AG09319 (cell line): ENCODE results near the gene PSMB8.

Experiments used
- DNase-seq: peaks from one replicate; pipeline ENCODE4 v3.0.0-alpha.2; 2010; ENCODE audit warnings: low read depth; ENCODE audit errors: extremely low read depth
- TF ChIP-seq, protein P1 (sequence below): IDR thresholded peaks from 2 replicates; pipeline ENCODE4 v1.5.1; 2011; ENCODE audit warnings: low read depth, mild to moderate bottlenecking, inconsistent platforms, low read length, moderate library complexity

The PSMB8 gene

DNA sequence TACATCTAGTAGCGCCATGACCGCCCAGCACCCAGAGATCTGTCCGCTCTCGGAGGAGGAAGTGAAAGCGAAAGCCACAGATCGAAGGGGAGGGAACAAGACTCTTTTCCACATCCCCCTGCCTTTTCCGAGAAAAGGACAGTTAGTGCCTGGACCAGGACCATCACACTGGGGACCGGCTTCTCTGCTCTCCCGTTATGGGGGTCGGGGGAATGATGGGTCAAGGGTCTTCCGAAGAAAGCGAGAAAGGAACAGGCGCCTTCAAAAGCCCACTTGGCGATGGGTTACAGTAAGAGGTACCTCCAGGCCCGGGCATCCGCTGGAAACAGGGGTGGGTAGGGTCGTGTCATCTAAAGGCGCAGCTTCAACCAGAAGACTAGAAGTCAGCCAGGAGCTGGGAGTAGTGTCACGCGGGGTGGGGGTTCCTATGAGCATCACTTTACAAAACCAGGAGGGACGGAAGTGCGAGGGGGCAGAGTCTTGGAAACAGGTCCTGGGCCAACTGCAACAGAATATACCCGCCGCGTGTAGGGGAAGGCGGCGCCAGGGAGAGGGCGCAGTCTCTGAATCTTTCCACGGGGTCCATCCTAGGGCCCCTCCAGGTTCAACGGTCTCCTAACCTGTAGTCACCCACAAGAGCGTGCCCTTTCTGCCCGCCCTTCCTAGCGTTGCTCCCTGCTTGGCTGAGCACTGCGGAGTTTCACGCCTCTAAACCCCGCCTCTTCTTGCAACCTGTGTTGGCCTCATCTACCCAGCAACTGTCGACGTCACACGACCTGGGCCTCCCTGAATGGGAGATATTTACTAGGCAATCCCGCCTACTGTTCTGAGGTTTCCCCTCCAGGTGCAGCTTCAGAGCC, at the start of gene PSMB8:
TSS of gene PSMB8 (minus strand) at position 69 of the 860 bp plus-strand sequence. CDS start at position 18, 51 bp downstream.
- peak; percentile 79 for DNase-seq
- TF ChIP-seq, protein P1, sequence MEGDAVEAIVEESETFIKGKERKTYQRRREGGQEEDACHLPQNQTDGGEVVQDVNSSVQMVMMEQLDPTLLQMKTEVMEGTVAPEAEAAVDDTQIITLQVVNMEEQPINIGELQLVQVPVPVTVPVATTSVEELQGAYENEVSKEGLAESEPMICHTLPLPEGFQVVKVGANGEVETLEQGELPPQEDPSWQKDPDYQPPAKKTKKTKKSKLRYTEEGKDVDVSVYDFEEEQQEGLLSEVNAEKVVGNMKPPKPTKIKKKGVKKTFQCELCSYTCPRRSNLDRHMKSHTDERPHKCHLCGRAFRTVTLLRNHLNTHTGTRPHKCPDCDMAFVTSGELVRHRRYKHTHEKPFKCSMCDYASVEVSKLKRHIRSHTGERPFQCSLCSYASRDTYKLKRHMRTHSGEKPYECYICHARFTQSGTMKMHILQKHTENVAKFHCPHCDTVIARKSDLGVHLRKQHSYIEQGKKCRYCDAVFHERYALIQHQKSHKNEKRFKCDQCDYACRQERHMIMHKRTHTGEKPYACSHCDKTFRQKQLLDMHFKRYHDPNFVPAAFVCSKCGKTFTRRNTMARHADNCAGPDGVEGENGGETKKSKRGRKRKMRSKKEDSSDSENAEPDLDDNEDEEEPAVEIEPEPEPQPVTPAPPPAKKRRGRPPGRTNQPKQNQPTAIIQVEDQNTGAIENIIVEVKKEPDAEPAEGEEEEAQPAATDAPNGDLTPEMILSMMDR, result peak; percentile 25

DNA sequence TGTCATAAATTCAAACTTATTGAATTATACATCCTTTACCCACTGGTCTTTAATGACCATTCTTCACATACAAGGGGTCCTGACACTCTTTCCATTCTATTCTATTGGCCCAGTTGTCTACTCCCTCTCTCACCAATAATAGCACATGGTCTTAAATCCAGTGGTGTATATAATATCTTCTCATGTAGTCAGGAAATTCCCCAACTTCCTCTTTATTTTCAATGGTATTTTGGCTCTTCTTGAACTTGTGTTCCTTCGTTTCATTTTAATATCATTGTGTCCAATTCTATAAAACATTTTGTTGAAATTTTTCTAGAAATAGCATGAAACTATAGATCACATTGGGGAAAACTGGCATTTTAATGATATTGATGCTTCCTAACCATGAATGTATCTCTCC, 47.0 kb upstream of the PSMB8 start:
- DNase-seq, result no peak
- TF ChIP-seq, protein P1, result no peak

DNA sequence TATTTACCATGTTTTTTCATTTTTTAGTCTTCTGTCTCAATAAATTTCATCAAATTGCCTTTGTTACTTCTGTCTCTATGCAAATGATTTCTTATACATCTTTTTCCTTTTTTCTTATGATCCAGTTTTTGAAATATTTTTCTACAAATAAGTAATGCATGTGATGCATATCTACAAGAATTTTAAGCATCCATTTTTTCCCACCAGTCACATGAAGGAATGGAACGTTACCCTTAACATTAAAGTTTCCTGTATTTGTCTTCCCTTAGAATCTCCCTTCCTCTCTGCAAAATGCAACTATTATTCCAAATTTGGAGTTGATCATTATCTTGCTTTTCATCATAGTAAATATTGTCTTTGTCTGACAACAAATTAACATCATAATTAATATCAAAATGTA, 45.7 kb upstream of the PSMB8 start:
- DNase-seq, result no peak
- TF ChIP-seq, protein P1, result no peak

DNA sequence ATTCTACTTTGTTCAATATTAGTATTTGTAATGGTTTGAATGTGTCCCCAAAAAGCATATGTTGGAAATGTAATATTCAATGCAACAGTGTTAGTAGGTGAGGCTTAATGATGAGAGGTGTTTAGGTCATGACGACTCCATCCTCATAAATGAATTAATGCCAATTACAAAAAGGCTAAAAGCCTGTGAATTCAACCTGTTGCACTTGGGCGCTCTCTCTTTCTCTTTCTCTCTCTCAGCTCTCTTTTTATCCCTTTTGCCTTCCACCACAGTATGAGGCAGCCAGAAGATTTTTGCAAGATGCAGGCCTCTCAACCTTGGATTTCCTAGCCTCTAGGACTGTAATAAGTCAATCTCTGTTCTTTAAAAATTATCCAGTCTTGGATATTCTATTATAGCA, 44.7 kb upstream of the PSMB8 start:
- TF ChIP-seq, protein P1, result no peak
- no peak for DNase-seq

DNA sequence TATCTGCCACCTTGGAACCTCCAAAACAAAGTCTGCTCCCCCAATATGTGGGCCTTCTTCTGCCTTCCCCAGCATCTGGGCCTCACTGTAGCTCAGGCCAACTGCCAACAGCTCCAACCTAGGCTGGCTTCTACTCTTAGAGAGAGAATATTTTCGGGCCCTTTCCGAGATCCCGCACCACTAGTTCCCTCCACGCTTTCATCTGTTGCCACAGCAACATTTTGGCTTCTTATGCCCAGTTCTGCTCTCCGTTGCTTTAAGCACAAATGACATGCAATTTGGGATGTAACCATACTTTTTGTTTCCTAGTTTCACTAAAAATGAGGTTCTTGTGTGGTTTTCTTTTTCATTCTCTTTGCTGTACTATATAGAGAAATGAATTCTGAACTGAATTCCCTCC, 43.8 kb upstream of the PSMB8 start:
- TF ChIP-seq, protein P1, result no peak
- DNase-seq, result no peak

DNA sequence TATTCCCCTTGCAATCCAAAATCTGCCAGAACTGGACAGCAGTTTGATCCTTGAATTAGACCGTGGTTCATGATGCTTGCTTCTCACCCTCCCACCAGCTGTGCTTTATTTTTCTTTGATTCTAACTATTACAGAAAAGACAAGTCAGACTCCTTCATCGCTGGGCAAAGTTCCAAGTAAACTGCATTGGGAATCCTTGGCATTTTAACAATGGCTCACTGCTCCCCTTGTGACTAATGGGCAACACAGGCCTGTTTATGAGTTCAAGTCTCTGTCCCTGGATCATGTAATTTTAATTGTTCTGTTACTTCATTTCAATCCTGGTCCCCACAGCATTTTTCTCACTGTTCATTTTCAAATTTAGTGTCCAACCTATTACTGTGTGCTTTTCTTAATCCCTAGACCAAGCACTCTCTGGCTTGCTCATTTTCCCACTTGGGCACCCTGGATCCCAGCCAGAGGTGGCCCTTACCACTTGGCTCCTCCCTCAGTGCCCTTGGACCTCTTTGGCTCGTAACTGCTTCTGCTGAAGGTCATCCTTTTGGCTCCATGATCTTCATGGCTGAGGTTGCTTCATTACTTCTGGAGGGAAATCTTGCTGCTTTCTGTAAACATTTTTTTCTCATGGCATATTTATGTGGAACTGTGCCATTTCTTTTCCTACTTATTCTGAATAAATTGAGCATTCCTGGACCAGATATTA, 43.0 kb upstream of the PSMB8 start:
- TF ChIP-seq, protein P1, result no peak
- no peak for DNase-seq

DNA sequence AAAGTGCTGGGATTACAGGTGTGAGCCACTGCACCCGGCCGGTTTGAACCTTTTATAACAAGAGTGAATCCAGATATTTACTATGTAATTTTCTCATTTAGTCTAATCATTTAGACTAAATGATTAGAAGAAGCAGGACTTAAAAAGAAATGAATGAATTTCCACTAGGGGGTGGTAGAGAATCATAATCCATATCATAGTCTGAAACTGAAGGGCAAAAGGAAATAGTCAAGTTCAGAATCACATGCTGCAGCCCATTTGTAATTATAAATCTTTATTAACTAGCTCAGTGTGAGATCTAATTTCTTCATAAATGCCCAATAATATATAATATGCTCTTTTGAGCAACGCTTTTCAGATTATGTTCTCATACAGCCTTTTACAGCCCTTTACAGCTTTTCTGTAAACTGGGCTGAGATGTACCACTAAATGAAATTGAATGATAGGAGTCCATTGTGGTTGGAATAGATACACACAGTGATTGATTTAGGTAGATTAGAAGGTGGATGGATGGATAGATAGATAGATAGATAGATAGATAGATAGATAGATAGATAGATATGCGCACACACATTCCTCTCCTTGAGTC, 41.9 kb upstream of the PSMB8 start:
- TF ChIP-seq, protein P1, result peak; percentile 48
- DNase-seq, result peak; percentile 44
